HG03520 (cell line): ENCODE measurements around the gene RBM27.
"Not testable (repeated sequence)": the region's sequence is repeated elsewhere in the genome, so short reads cannot be mapped to it uniquely, and the experiment has no call there.

Source experiments
- ATAC-seq: cut with Tn5 transposase; IDR thresholded peaks from one replicate; pipeline ENCODE4 v1.9.1; 2021; ENCODE audit warnings: mild to moderate bottlenecking, moderate library complexity; ENCODE audit not compliant: unreplicated experiment

Gene RBM27

DNA sequence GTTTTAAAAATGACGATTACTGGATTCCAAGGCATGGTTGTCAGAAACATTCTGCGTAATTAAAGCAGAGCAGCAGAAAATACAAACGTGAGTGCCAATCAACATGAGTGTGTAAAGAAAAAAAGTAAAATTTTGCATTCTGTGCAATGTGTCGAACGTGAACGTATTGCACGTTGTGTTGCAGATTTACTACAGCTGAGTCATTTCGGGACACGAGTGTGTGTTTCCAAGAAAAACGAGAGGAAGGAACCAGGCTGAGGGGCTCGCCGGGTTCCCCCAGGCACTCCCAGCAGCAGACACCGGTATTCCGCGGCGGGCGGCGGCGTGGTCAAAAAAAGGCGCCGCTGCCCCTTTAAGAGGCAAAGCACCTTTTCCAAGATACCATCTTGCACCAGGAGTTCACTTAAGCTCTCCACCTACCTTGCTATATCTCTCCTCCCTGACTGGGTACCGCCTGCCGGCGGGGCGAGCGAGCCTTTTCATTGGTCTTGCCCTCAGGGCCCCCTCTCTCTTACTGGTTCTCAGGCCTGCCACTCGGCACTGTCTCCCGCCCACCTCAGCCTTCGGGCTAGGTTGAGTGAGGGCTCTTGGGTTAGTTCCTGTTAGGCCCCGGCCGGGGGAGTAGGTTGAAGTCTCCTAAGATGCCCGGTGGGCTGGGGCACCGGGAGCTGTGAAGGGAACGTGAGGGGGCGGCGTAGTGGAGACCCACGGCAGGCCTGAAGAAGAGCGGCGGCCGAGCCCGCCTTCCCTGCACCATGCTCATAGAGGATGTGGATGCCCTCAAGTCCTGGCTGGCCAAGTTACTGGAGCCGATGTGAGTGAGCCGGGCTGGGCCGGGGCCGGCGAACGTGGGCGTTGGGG is at the start of gene RBM27:
Gene RBM27 (plus strand): TSS at position 595 of the 861 bp plus-strand sequence. CDS start 161 bp downstream, at position 756.
- peak; percentile 100 for ATAC-seq

DNA sequence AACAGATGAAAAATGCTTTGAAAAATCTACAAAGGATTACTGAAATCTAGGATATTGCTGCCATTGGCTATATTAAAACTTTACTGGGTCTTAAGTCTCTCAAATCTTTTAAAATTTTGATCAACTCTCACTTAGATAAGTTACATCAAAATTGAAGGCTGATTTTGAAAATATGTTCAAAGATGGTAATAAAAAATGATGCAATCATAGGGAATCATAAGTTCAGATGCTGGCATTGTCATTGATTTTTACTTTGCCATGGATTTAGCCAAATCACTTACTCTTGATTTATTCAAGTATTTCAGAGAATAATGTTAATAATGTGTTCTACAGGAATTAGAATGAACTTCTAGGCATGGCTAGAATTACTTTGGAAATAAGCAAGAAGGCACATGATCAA is 45.1 kb upstream of the RBM27 start:
- ATAC-seq, result no peak

DNA sequence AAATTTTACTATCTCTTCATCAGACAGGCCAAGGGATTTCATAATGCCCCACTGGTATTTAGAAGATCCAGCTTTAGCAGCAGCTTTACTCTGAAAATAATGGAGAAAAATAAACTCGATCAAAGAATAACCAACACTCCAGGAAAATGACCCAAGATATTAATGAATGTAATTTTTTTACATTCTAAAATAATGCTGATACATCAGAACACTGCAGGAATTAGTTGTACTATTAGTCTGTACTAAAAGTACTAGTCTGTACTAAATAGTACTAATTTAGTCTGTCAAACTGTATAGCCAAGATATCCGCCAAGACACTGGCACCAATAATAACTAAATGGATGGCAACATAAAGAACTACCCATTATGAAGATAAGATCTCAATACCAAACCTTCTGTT is 39.0 kb upstream of the RBM27 start:
- ATAC-seq, result no peak

DNA sequence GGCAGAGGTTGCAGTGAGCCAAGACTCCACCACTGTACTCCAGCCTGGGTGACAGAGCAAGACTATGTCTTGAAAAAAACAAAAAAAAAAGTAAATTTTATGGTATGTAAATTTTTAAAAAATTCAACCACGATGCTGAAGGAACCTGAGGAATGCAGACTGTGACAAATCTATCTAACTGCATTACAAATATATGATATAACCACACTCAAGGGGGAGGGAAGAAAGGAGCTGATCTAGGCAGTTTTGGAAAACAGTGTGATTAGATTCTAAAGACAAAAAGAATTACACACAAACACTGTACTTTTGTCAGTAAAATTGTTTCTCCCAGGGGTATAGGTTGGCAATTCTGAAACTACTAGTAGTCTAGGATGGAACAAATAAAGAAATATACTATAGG is 37.9 kb upstream of the RBM27 start:
- no peak for ATAC-seq

- ATAC-seq, result no peak
Observed at GRCh38 chr5:146165903-146166302, 37.5 kb upstream of the RBM27 start.

DNA sequence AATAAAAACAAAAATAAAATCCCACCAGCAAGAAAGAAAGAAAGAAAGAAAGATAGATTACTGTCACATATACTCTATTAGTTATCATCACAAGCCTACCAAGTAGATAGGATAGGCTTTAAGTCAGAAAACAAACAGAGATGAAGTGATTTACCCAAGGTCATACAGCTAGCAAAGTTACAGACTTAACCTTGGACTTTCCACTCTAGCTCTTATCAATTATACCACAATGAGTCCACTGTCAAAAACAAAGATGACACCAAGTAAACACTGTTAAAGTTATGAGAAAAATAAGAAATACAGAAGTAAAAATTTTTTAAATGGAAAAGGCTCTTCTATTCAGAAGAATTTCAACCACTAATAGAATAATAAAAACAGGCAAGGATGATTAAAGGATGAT is 34.3 kb upstream of the RBM27 start:
- ATAC-seq, result no peak

- peak; percentile 62 for ATAC-seq
Observed at GRCh38 chr5:146173049-146173448, 30.4 kb upstream of the RBM27 start.

GRCh38 chr5:146173597-146173996 is 29.8 kb upstream of the RBM27 start:
- ATAC-seq, result peak; percentile 92

DNA sequence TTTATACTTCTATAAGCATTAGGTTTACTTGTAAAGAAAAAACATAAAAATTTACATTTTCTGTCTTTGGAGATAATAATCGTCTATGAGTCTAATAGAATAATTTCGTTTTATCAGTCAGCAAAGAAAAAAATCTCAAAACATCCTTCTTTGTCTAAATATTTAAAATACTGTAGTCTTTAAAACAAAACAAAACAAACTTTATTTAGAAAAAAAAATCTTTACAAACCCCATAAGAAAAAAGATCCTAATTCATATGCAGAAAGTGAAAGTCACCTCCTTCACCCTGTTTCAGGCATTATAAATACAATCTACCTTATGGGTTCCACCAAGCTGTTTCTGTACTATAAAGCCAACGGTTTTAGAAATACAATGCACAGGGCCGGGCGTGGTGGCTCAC is 26.6 kb upstream of the RBM27 start:
- ATAC-seq, result no peak

GRCh38 chr5:146179696-146180095 is 23.7 kb upstream of the RBM27 start:
- ATAC-seq, result no peak

GRCh38 chr5:146183403-146183802 is 20.0 kb upstream of the RBM27 start:
- not testable (repeated sequence) for ATAC-seq

DNA sequence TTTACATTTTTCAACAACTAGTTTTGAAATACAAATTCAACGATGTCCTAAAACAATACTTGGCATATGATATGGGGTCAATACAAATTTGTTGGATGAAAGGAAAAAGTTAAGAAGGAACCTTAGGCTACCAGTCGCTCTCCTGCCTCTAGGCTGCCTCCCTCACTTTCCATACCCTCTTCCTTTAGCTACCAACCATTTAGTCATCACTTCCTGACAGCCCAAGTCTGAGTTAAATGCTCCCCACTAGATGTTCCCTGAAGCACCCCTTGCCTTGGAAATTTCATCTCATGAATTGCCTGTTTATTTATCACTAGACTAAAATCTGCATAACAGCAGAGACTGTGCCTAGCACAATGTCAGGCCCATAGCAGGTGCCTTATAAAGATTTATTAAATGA is 18.2 kb upstream of the RBM27 start:
- no peak for ATAC-seq

GRCh38 chr5:146188358-146188757 is 15.0 kb upstream of the RBM27 start:
- no peak for ATAC-seq

DNA sequence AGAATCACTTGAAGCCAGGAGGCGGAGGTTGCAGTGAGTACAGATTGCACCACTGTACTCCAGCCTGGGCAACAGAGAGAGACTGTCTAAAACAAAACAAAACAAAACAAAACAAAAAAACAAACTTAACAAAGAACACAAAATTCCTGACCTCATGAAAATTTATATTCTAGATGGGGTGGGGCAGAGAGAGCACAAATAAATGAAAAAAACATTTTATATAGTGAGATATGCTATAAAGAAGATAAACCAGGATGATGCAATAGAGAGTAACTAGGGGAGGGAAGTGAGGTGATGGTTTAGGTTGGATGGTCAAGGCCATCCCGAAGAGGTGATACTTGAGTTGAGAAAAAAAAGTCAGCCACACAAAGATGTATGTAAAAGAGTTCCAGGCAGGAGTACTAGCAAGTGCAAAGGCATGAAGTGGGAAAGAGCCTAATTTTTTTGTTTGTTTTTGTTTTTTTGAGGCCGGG is 10.8 kb upstream of the RBM27 start:
- ATAC-seq, result no peak

GRCh38 chr5:146193285-146193684 is 10.1 kb upstream of the RBM27 start:
- no peak for ATAC-seq

DNA sequence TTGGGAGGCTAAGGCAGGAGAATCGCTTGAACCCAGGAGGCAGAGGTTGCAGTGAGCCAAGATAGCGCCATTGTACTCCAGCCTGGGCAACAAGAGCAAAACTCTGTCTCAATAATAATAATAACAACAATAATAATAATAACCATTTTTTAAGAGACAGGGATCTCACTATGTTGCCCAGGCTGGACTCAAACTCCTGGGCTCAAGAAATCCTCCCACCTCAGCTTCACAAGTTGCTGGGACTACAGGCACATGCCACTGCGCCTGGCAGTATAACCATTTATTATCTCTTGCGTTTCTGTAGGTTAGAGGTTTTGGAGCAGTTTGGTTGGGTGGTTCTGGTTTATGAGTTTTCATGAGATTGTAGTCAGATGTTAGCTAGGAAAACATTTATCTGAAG is 8.4 kb upstream of the RBM27 start:
- ATAC-seq, result not testable (repeated sequence)

GRCh38 chr5:146196459-146197048 is 6.9 kb upstream of the RBM27 start:
- ATAC-seq, result no peak

GRCh38 chr5:146199176-146199815 is 4.1 kb upstream of the RBM27 start:
- no peak for ATAC-seq

DNA sequence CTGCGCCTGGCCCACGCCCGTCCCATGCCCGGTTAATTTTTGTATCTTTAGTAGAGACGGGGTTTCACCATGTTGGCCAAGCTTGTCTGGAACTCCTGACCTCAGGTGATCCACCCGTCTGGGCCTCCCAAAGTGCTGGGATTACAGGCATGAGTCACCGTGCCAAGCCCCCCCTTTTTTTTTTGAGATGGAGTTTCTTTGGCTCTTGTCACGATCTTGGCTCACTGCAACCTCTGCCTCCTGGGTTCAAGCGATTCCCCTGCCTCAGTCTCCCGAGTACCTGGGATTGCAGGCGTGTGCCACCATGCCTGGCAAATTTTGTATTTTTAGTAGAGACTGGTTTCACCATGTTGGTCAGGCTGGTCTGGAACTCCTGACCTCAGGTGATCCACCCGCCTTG is 1.6 kb upstream of the RBM27 start:
- ATAC-seq, result not testable (repeated sequence)

GRCh38 chr5:146203872-146204192 is 427 bp downstream of the RBM27 start:
- peak; percentile 0 for ATAC-seq

DNA sequence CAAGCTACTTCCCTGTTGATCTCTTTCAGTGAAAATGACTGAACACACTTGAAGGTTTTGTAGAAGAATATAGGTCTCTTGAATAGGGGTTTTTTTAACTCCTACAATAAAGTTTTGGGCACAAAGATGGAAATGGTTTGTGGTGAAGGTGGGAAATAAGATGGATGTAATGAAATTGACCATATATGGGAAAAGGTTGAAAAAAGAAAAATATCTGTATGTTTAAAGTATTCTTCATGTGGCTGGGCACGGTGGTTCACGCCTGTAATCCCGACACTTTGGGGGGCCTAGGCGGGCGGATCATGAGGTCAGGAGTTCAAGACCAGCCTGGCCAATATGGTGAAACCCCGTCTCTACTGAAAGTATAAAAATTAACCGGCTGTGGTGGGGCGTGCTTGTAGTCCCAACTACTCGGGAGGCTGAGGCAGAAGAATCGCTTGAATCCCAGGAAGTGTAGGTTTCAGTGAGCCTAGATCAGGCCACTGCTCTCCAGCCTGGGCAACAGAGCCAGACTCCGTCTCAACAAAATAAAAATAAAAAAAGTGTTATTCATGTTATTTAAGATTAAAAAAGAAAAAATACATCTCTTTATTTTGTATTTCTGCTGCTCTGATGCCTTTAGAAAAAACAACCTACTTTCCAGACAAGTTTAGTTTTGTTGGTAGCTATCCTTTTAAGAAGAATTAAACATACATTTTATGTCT is 2.2 kb downstream of the RBM27 start:
- ATAC-seq, result no peak
